Neural progenitor cell (in vitro differentiated cells): Measurements from ENCODE around the gene SYNJ2. TPM values are rescaled to one million over a fixed set of nuclear protein-coding genes. Genes with fewer than 3 reads are reported as not detected.

ENCODE experiments used
- DNase-seq: peaks from one replicate; pipeline ENCODE4 v3.0.0-alpha.2; 2016; ENCODE audit warnings: low spot score
- H2AFZ ChIP-seq: fragments of 200-600 bp; sonication (generic); replicated peaks from 2 replicates; pipeline ENCODE4 v1.6.1; 2016; ENCODE audit warnings: antibody characterized with exemption
- H3F3A ChIP-seq: fragments of 200-600 bp; sonication (generic); 2 replicates; pipeline ENCODE4 v1.6.1; 2016; ENCODE audit warnings: antibody characterized with exemption, low read depth
- H3K27ac ChIP-seq: fragments of 200-600 bp; sonication (generic); 2 replicates; pipeline ENCODE4 v1.5.1; 2016; ENCODE audit warnings: mild to moderate bottlenecking
- H3K27me3 ChIP-seq: fragments of 200-600 bp; sonication (generic); 2 replicates; pipeline ENCODE4 v1.6.1; 2016; ENCODE audit warnings: mild to moderate bottlenecking, moderate library complexity
- H3K36me3 ChIP-seq: fragments of 200-600 bp; sonication (generic); 2 replicates; pipeline ENCODE4 v1.5.1; 2016
- H3K4me1 ChIP-seq: fragments of 200-600 bp; sonication (generic); 2 replicates; pipeline ENCODE4 v1.6.1; 2016; ENCODE audit warnings: mixed run types
- H3K4me2 ChIP-seq: fragments of 200-600 bp; sonication (generic); 2 replicates; pipeline ENCODE4 v1.6.1; 2016
- H3K4me3 ChIP-seq: fragments of 200-600 bp; sonication (generic); 2 replicates; pipeline ENCODE4 v1.5.1; 2016
- H3K79me2 ChIP-seq: fragments of 200-600 bp; sonication (generic); 2 replicates; pipeline ENCODE4 v1.6.1; 2016; ENCODE audit warnings: low read depth
- H3K9ac ChIP-seq: fragments of 200-600 bp; sonication (generic); 2 replicates; pipeline ENCODE4 v1.6.1; 2016
- H3K9me3 ChIP-seq: fragments of 200-600 bp; sonication (generic); 2 replicates; pipeline ENCODE4 v1.5.1; 2016; ENCODE audit warnings: low read depth
- H4K20me1 ChIP-seq: fragments of 200-600 bp; sonication (generic); 2 replicates; pipeline ENCODE4 v1.6.1; 2016; ENCODE audit warnings: low read depth
- H3K27ac Mint-ChIP-seq: 3 replicates; pipeline ENCODE4 v1.8.0; 2021; ENCODE audit warnings: mixed read lengths
- H3K27me3 Mint-ChIP-seq: 2 replicates; pipeline ENCODE4 v1.8.0; 2022; ENCODE audit warnings: low read depth, mild to moderate bottlenecking, inconsistent platforms, moderate library complexity, mixed read lengths; ENCODE audit not compliant: insufficient read depth
- H3K36me3 Mint-ChIP-seq: 3 replicates; pipeline ENCODE4 v1.8.0; 2021; ENCODE audit warnings: mixed read lengths
- H3K4me1 Mint-ChIP-seq: 3 replicates; pipeline ENCODE4 v1.8.0; 2021; ENCODE audit warnings: mixed read lengths
- H3K4me3 Mint-ChIP-seq: 3 replicates; pipeline ENCODE4 v1.8.0; 2021; ENCODE audit warnings: mild to moderate bottlenecking, moderate library complexity, mixed read lengths
- H3K9me3 Mint-ChIP-seq: 3 replicates; pipeline ENCODE4 v1.8.0; 2020; ENCODE audit warnings: mixed read lengths
- EZH2 ChIP-seq: fragments of 200-600 bp; sonication (generic); IDR thresholded peaks from 2 replicates; pipeline ENCODE4 v1.6.1; 2017; ENCODE audit warnings: antibody characterized with exemption, mild to moderate bottlenecking, moderate library complexity
- EZH2phosphoT487 ChIP-seq: fragments of 200-600 bp; sonication (generic); IDR thresholded peaks from 2 replicates; pipeline ENCODE4 v1.6.1; 2017; ENCODE audit warnings: antibody characterized with exemption
- total RNA-seq: library from RNA; depleted of rRNA; stranded (reverse); fragments of >200 nt; gene quantifications from 2 replicates; pipeline ENCODE4 v1.2.3, GENCODE V29; 2015; ENCODE audit warnings: low replicate concordance
- TF ChIP-seq, protein P1 (sequence below): fragments of 200-600 bp; sonication (generic); IDR thresholded peaks from 2 replicates; pipeline ENCODE4 v1.5.1; 2017; ENCODE audit warnings: antibody characterized with exemption, mild to moderate bottlenecking

Gene SYNJ2
- total RNA-seq, 1 donor from 2014 or later, result 4.8 TPM

- no peaks in the 10 kb centered on the region for H4K20me1 ChIP-seq
- peaks cover 2% of the 10 kb centered on the region for H3K4me1 Mint-ChIP-seq
- H3K4me3 ChIP-seq, result no peak overlapping the region
- DNase-seq, result no peak
- H3K79me2 ChIP-seq, result no peaks in the 10 kb centered on the region
- H3K4me3 Mint-ChIP-seq, result no peak overlapping the region
- H3K9me3 Mint-ChIP-seq, result no peaks in the 10 kb centered on the region
- H3K4me1 ChIP-seq, result no peaks in the 10 kb centered on the region
- no peak overlapping the region for H3K4me2 ChIP-seq
- no peaks in the 10 kb centered on the region for H3F3A ChIP-seq
- H3K27ac Mint-ChIP-seq, result no peak overlapping the region
- H3K36me3 Mint-ChIP-seq, result peaks cover 4% of the 10 kb centered on the region
- H2AFZ ChIP-seq, result no peak overlapping the region
- H3K36me3 ChIP-seq, result no peaks in the 10 kb centered on the region
- H3K27me3 ChIP-seq, result no peaks in the 10 kb centered on the region
- no peak overlapping the region for H3K9ac ChIP-seq
- H3K27me3 Mint-ChIP-seq, result peaks cover 3% of the 10 kb centered on the region
- H3K27ac ChIP-seq, result no peak overlapping the region
- TF ChIP-seq, protein P1, sequence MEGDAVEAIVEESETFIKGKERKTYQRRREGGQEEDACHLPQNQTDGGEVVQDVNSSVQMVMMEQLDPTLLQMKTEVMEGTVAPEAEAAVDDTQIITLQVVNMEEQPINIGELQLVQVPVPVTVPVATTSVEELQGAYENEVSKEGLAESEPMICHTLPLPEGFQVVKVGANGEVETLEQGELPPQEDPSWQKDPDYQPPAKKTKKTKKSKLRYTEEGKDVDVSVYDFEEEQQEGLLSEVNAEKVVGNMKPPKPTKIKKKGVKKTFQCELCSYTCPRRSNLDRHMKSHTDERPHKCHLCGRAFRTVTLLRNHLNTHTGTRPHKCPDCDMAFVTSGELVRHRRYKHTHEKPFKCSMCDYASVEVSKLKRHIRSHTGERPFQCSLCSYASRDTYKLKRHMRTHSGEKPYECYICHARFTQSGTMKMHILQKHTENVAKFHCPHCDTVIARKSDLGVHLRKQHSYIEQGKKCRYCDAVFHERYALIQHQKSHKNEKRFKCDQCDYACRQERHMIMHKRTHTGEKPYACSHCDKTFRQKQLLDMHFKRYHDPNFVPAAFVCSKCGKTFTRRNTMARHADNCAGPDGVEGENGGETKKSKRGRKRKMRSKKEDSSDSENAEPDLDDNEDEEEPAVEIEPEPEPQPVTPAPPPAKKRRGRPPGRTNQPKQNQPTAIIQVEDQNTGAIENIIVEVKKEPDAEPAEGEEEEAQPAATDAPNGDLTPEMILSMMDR, result no peak
- no peak for TF ChIP-seq EZH2
- no peak for TF ChIP-seq EZH2phosphoT487
- no peaks in the 10 kb centered on the region for H3K9me3 ChIP-seq
Observed at GRCh38 chr6:158095671-158096070, 114.0 kb downstream of the SYNJ2 start.

DNA sequence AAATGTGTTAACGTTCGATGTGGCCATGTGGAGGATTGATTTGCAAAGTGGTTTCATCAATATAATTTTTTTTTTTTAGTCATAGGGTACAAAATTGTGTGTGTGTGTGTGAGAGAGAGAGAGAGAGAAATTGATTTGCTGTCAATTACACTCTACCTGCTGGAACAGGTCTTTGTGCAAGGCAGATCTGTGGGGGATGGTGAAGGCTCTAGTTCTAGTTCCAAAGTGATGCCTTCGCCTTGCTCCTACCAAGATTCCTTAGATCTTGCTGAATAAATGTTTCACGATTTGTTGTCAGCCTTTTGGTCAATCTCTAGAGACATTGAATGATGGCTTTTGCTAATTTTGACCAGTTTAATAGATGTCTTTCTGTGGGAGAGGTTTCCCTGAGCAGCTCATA lies 121.6 kb downstream of the SYNJ2 start:
- Histone ChIP-seq H3K9me3 (no peaks in the 10 kb centered on the region), H4K20me1 (no peaks in the 10 kb centered on the region), H3K79me2 (no peaks in the 10 kb centered on the region), H3K4me1 (no peaks in the 10 kb centered on the region), H3K36me3 (no peaks in the 10 kb centered on the region), H3K4me2 (no peak overlapping the region), H2AFZ (no peak overlapping the region), H3K4me3 (no peak overlapping the region), H3F3A (no peaks in the 10 kb centered on the region), H3K9ac (no peak overlapping the region), H3K27me3 (no peaks in the 10 kb centered on the region), H3K27ac (no peak overlapping the region)
- no peak overlapping the region for H3K4me3 Mint-ChIP-seq
- peaks cover under 1% of the 10 kb centered on the region for H3K4me1 Mint-ChIP-seq
- peaks cover 5% of the 10 kb centered on the region for H3K36me3 Mint-ChIP-seq
- TF ChIP-seq, protein P1, result no peak
- TF ChIP-seq EZH2 (no peak), EZH2phosphoT487 (no peak)
- no peaks in the 10 kb centered on the region for H3K27me3 Mint-ChIP-seq
- H3K9me3 Mint-ChIP-seq, result no peaks in the 10 kb centered on the region
- DNase-seq, result no peak
- H3K27ac Mint-ChIP-seq, result no peak overlapping the region

DNA sequence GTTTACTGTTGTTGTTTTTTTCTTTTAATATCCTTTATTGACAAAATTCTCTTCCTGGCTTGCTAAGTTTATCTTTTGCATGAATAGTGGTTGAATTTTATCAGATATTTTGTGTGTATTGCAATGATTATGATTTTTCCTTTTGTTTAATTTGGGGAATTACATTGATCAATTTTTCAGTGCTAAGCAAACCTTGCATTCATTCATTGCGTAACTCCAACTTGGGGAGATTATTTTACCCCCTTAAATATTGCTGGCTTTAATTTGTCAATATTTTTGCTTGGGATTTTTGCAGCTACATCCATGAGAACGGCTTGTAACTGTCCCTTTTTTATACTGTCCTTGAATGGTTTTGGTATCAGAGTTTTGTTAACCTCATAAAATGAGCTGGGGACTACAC lies 123.0 kb downstream of the SYNJ2 start:
- Histone ChIP-seq H3K4me1 (no peaks in the 10 kb centered on the region), H3K4me2 (no peak overlapping the region), H3K4me3 (no peak overlapping the region), H3K27me3 (no peaks in the 10 kb centered on the region), H3F3A (no peaks in the 10 kb centered on the region), H3K27ac (no peak overlapping the region), H3K9me3 (no peaks in the 10 kb centered on the region), H3K9ac (no peak overlapping the region), H3K79me2 (no peaks in the 10 kb centered on the region), H2AFZ (no peak overlapping the region), H4K20me1 (no peaks in the 10 kb centered on the region), H3K36me3 (no peaks in the 10 kb centered on the region)
- TF ChIP-seq EZH2, result no peak
- H3K9me3 Mint-ChIP-seq, result no peaks in the 10 kb centered on the region
- H3K27me3 Mint-ChIP-seq, result no peaks in the 10 kb centered on the region
- no peak overlapping the region for H3K4me3 Mint-ChIP-seq
- H3K4me1 Mint-ChIP-seq, result no peaks in the 10 kb centered on the region
- no peak for DNase-seq
- peaks cover 10% of the 10 kb centered on the region for H3K36me3 Mint-ChIP-seq
- no peak overlapping the region for H3K27ac Mint-ChIP-seq

DNA sequence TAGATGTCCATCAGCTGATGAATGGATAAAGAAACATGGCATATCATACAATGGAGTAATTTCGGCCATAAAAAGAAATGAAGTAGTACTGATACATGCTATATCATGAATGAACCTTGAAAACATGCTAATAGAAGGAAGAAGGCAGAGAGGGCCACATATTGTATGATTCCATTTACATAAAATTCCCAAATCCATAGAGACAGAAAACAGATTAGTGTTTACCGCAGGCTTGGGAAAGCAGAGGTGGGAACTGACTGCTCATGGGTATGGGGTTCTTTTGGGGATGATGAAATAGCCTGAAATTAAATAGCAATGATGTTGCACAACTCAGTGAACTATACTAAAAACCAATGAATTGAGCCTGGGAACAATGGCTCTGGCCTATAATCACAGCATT lies 128.1 kb downstream of the SYNJ2 start:
- Histone ChIP-seq H3K4me1 (no peaks in the 10 kb centered on the region), H3K36me3 (no peaks in the 10 kb centered on the region), H2AFZ (no peak overlapping the region), H4K20me1 (no peaks in the 10 kb centered on the region), H3K79me2 (no peaks in the 10 kb centered on the region), H3K9me3 (no peaks in the 10 kb centered on the region), H3K27ac (no peak overlapping the region), H3F3A (no peaks in the 10 kb centered on the region), H3K4me2 (no peak overlapping the region), H3K9ac (no peak overlapping the region), H3K4me3 (no peak overlapping the region), H3K27me3 (no peaks in the 10 kb centered on the region)
- Mint-ChIP-seq H3K27me3 (no peaks in the 10 kb centered on the region), H3K4me1 (no peaks in the 10 kb centered on the region), H3K27ac (no peak overlapping the region), H3K9me3 (no peaks in the 10 kb centered on the region), H3K4me3 (no peak overlapping the region), H3K36me3 (peaks cover 21% of the 10 kb centered on the region)
- no peak for DNase-seq
- TF ChIP-seq EZH2 (no peak), EZH2phosphoT487 (no peak)
- TF ChIP-seq, protein P1, result no peak
